Neural cell (in vitro differentiated cells): ENCODE measurements around the gene FBXL17.

Experiments
- EP300 ChIP-seq: fragments of 450-650 bp; conservative IDR thresholded peaks from 2 replicates; pipeline ENCODE4 v1.6.1; 2014; ENCODE audit warnings: antibody characterized with exemption, mild to moderate bottlenecking, moderate library complexity; ENCODE audit not compliant: poor library complexity, severe bottlenecking
- EZH2 ChIP-seq: fragments of 200-600, 300-800 bp; shearing (Covaris generic), sonication (generic); IDR thresholded peaks from 2 replicates; pipeline ENCODE4 v1.6.1; 2014; ENCODE audit warnings: antibody characterized with exemption, low read length, borderline replicate concordance, mild to moderate bottlenecking; ENCODE audit not compliant: insufficient read depth, poor library complexity, severe bottlenecking
- POLR2AphosphoS5 ChIP-seq: IDR thresholded peaks from 2 replicates; pipeline ENCODE4 v1.6.1; 2012
- RAD21 ChIP-seq: fragments of 450-650 bp; conservative IDR thresholded peaks from 2 replicates; pipeline ENCODE4 v1.6.1; 2014; ENCODE audit warnings: antibody characterized with exemption, mild to moderate bottlenecking, moderate library complexity
- REST ChIP-seq: IDR thresholded peaks from 2 replicates; pipeline ENCODE4 v1.6.1; 2012; ENCODE audit warnings: borderline replicate concordance
- TAF1 ChIP-seq: IDR thresholded peaks from 2 replicates; pipeline ENCODE4 v1.6.1; 2012; ENCODE audit warnings: low read depth
- TF ChIP-seq, protein P1 (sequence below): fragments of 450-650 bp; IDR thresholded peaks from 2 replicates; pipeline ENCODE4 v1.5.1; 2014; ENCODE audit warnings: antibody characterized with exemption, mild to moderate bottlenecking, moderate library complexity; ENCODE audit not compliant: poor library complexity, severe bottlenecking

GRCh38 chr5:107868650-107869409, 513.1 kb downstream of the FBXL17 start:
- TF ChIP-seq, protein P1, sequence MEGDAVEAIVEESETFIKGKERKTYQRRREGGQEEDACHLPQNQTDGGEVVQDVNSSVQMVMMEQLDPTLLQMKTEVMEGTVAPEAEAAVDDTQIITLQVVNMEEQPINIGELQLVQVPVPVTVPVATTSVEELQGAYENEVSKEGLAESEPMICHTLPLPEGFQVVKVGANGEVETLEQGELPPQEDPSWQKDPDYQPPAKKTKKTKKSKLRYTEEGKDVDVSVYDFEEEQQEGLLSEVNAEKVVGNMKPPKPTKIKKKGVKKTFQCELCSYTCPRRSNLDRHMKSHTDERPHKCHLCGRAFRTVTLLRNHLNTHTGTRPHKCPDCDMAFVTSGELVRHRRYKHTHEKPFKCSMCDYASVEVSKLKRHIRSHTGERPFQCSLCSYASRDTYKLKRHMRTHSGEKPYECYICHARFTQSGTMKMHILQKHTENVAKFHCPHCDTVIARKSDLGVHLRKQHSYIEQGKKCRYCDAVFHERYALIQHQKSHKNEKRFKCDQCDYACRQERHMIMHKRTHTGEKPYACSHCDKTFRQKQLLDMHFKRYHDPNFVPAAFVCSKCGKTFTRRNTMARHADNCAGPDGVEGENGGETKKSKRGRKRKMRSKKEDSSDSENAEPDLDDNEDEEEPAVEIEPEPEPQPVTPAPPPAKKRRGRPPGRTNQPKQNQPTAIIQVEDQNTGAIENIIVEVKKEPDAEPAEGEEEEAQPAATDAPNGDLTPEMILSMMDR = no peak
- TF ChIP-seq REST (no peak), TAF1 (no peak), POLR2AphosphoS5 (no peak), EP300 (no peak), EZH2 (no peak), RAD21 (no peak)
